GM21526 (cell line): Measurements from ENCODE around the gene IFFO2.
"Not testable (repeated sequence)": the region's sequence is repeated elsewhere in the genome, so short reads cannot be mapped to it uniquely, and the experiment has no call there.

Experiments
- ATAC-seq: cut with Tn5 transposase; IDR thresholded peaks from one replicate; pipeline ENCODE4 v1.9.1; 2021; ENCODE audit warnings: moderate library complexity; ENCODE audit not compliant: unreplicated experiment, low FRiP score

IFFO2 gene

DNA sequence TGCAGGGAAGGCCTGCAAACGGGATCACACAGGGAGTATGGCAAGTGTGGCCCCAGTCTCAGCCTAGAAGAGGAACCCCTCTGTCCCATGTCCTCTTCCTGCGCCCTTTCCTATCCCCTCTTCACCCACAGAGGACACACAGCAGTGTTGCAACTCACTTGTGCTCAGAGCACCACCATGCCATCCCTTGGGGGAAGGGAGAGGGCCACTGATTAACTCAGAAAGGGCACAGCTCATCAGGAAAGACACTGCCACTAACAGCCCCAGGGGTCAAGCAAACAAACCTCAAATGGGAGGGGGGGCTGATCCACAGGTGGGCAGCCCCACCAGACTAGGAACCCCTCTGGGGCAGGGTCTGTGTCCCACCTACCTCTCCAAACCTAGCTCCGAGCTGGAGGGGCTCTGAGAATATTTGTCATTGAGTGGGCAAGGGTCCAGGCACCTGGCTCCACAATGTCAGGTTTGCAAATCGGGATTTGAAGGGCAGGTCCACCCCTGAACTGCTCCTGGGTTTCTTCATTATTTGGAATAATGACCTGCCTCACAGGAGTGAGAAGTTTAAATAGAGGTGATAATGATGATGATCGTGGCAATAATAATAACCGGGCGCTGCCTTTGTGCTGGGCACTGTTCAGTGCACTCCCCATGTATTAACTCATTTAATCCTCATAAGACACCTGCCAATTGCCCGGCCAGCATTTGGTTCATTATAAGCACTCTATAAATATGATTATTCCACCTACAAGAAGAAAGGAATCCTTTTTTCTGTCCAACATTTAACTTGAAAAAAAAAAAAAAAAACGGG, 55.1 kb downstream of the IFFO2 start:
- no peak for ATAC-seq

DNA sequence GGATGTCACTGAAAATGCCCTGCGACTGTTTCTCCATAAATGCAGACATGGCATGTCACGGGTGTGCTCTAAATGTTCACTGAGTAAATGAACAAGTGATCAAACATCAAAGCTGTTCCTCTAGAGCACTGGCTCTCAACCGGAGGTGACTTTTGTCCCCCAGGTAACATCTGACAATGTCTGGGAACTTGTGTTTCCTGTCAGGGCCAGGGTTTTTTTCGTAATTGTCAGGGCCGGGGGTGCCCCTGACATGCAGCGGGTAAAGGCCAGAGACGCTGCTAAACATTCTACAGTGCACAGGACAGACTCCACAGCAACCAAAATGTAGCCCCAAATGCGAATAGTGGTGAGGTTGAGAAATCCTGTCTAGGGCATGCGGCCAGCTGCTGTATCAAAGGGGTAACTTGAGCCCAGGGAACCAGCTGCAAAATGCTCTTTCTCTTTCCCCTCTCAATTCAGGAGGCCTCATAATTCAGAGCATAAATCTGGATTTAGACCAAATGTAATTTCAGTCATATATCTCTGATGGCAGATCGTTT, 56.1 kb downstream of the IFFO2 start:
- ATAC-seq = no peak

DNA sequence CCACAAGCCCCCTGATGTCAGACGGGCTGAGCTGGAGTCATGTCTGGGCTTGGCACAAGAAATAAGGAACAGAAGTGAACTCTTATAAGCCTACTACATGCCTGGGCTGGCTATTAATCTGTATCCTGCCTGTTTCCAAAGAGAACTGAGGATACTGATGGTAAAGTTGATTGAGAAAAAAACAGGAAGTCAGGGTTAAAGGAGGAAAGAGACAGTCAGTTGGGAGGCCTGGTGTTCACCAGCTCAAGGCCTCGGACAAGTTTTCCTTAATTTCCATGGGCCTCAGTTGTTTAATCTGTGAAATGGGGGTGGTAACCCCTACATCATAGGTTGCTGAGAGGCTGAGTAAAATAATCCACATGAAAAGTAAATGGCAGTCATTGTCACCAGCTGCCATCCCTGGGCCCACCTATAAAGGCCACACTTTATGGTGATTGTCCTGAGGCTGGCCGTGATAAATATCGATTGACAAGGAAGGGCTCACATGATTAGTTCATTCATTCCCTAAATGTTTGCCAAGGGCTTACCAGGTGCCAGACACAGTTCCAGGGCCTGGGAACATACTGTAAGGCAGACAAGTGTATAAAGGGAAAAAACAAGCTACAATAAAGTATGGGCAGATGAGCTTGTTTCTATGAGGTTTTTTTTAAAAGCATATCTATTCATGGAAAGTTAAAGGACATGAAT, 57.0 kb downstream of the IFFO2 start:
- ATAC-seq = no peak

DNA sequence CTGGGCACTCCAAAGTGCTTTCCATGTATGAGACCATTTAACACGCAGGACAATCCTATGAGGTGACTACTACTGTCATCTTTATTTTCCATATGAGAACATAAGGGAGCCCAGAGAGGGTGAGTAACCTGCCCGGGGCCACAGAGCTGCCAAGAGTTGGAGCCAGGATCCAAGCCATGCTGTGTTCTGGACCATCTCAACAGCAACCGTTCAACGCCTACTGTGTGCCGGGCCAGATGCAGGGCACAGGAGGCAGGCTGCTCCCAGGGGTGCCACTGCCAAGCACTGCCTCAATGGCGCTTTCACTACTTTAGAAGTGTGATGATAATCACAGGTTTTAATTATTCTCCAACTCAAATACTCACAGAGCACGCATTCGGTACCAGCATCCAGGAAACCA, 57.9 kb downstream of the IFFO2 start:
- no peak for ATAC-seq

DNA sequence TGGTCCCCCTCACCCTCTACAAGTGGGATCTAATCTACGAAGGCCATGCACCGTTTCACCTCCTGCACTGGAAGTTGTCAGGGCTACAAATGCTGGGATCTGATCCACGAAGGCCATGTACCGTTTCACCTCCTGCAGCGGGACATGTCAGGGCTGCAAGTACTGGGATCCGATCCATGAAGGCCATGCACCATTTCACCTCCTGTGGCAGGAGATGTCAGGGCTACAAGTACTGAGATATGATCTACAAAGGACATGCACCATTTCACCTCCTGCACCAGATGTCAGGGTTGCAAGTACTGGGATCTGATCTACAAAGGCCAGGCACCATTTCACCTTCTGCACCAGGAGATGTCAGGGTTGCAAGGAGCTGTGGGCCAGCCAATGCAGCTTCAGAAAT, 61.2 kb downstream of the IFFO2 start:
- ATAC-seq = no peak

DNA sequence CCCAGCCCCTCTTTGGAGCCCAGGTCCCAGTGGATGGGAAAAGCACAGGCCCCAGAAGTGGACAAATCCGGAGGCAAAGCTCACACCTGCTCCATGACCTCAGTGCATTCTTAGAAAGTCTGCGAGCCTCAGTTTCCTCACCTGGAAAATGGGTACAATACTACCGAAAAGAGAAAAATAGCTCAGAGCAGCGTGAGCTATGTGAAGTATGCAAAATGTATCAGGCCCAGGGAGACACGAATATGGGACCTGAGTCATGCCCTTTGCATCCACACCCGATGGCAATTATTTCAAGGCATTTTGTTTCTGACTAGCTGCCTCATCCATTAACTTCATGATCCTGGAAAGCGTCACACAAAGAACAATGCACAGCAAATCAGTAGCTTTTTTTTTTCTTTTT, 63.4 kb downstream of the IFFO2 start:
- ATAC-seq = no peak

DNA sequence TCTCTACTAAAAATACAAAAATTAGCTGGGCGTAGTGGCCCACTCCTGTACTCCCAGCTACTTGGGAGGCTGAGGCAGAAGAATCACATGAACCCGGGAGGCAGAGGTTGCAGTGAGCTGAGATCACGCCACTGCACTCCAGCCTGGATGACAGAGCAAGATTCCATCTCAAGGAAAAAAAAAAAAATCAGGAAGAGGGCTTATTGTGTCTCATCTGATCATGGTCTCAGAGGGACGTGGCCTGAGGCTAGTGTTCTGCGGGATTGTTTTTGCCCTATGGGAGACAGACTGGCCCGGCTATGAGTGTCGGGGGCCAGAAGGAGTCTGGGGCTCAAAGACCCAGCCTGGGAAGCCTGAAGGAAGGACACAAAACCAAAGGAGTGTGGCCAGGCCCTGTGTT, 64.6 kb downstream of the IFFO2 start:
- ATAC-seq = not testable (repeated sequence)

DNA sequence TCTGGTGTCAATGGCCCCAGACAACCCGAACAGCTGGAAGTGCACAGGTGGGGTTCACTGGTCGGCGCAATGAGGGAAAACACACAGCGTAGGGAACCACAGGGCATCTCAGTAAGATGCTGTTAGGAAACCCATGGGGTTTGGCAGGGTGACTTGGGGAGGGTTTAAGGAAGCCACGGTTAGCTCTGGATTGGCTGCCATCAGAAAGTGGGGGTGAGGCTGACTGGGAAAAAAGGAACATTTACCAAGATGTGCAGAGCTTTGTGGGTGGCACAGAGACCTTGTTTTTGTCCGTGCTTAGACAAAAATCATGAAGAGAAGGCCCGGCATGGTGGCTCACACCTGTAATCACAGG, 65.1 kb downstream of the IFFO2 start:
- no peak for ATAC-seq

DNA sequence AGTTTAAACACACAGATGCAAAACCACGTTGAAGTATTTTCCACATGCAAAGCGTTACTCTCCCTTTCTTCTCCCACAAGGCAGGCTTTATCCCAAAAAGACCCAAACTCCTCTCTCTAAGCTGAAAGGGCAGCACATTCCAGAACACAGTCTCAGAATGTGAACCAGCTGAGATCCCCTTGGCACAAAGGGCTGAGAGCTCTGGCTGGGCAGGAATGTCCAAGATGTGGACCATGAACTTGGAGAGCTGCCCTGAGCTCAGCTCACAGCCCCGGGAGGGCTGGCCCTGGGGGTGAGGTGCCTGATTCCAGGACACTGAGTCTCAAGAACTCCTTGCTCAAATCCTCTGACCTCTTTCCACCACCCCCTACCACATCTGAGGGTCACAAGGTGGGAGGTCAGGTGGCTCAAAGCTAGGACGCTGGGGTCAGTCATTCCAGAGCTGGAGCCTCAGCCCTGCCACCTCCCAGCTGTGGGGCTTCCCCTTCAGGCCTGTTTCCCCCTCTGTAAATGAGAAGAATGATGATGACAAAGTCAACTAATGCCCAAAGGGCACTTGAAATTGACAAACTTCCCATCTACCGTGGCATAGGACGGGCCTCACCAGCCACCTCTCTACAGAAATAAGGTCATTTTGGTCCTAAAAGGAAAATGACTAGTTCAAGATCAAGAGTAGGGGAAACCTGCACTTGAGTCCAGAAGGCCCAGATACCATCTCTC, 65.6 kb downstream of the IFFO2 start:
- ATAC-seq = no peak

DNA sequence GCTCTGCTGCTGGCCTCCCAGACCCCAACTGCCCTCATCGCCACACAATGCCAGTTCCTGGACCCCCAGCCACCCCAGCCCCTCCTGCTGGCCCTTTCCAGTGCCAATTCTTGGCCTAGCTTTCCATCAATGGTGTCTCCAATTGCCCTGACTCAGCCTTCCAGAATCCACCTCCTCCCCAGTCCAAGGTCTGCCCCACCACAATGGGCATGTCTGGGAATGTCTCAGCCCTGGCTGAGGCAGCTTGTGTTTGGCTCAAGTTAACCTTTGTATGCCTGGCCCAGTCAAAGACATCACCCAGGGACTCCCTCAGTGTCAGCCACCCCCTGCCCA, 70.5 kb downstream of the IFFO2 start:
- ATAC-seq = no peak

DNA sequence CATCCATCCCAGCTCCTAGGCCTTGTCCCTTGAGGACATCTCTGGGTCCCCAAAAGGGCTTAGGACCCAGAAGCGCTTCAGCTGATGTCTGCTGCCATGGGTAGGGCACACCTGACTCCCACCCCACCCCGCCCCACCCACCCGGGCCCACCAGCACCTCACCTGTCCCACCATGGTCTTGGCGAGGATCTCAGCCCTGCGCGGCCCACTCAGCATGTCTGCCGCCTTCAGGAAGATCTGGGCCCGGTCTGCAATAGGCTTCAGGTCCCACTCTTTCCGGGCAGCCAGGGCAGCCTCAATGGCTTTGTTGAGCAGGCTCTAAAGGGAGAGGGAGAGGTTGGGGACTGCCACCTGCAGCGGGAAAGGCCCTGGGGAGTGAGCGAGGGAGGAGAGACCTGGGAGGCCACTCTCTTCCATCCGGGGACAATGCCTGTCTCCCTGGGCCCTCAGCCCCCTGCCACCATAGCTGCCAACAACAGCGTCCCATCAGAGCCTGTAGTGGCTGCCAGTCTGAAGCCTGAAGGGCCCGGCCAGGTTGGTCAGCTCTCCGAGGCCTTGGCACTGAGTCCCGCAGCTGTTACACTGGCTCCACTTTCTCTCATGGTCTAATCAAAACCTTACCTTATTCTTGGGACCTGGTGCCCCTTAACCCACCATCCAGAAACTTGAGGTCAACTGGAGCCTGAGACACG, 71.0 kb downstream of the IFFO2 start:
- no peak for ATAC-seq

DNA sequence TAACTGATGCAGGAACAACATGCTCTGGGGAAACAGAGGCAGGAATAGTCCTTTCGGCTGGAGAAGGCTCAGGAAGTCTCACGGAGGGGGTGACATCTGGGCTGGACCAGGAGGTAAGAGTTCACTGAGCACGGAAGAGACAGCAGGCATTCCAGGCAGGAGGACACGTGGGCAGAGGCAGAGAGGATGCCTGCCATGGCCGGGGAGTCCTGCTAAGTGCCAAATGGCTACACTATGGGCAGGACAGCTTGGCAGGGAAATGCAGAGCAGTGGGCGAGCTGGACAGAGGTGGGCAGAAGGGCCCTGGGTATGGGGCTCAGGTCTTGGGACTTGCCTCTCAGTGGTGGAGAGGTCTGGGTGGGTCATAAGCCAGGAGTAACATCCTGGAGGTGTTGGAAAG, 71.7 kb downstream of the IFFO2 start:
- ATAC-seq = no peak

DNA sequence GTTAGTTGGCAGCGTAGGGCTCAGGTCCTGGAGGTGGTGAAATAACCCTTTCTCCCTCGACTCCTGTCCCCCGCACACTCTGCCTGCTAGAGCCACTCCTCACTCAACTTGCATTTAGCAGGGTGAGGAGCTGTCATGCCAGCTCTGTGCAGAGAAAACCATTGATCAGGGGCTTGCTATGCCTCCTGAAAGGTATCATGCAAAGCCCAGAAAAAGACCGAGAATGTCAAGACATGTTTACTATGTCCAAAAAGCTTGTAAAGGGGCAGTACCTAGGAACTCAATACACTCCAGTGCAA, 72.1 kb downstream of the IFFO2 start:
- no peak for ATAC-seq

DNA sequence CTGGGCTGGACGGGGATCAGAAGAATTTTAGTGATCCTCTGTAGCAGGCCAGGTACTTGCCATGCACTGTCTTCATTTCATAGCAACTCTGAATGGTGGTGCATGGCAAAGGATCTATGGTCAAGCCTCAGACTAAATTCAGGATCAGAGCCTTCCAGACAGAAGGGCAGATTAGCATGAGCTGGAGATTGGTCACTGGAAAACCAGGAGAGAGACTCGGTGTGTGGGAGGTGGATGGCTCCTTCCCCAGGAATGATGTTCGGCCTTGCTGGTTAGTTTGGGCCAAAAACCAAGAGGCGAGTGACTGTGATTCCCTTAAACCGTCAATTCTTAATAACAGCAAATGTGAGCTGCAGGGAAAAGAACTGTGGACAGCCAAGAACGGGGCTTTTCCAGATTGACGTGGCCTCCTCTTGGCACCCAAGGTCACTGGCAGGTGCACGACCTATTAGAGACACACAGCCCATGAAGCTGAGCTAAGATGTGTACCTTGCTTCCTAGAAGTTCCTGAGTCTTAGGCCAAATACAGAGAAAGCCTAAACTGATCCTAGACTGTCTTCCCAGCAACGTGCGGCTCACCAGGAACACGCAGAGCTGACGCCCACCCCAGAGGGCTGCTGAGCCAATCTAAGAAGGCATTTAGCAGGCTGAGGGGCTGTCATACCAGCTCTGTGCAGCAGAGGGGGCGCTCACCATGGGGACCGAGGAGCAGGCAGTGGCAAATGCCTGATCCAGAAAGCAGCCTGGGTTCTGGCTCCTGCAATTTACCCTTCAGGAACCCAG, 72.6 kb downstream of the IFFO2 start:
- no peak for ATAC-seq

DNA sequence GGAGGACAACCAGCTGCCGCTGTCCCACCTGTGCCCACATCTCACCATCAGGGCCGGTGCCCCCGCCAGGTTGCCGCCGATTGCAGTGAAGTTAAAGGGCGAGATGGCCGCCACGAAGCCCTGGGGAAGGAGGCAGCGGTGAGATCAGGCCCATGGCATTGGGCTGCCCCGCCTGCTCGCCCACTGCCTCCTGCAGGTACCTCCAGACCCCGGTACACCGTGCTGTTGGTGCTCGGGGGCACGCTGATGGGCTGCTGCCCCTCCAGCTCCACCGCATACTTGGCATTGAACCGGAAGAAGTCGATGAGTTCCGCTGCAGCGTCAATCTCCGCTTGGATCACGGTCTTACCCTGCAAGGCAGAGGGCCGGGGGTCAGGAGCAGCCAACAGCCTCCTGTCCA, 73.4 kb downstream of the IFFO2 start:
- ATAC-seq = no peak

DNA sequence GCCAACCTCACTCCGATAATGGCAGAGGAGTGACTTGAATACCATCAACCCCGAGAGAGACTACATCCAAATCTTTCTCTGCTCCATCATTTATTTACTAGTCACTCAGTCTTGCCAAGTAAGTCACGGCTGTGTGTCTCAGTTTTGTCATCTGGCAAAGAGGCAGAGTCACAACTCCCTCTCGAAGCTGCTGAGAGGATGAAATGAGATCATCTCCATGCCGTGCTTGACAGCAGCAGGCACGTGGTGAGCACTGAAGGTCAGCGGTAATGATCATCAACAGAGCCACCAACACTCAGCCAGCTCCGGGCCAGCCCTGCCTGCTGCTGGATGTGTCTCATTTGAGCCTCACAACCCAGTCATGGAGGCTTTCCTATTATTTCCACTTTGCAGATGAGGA, 74.0 kb downstream of the IFFO2 start:
- no peak for ATAC-seq

DNA sequence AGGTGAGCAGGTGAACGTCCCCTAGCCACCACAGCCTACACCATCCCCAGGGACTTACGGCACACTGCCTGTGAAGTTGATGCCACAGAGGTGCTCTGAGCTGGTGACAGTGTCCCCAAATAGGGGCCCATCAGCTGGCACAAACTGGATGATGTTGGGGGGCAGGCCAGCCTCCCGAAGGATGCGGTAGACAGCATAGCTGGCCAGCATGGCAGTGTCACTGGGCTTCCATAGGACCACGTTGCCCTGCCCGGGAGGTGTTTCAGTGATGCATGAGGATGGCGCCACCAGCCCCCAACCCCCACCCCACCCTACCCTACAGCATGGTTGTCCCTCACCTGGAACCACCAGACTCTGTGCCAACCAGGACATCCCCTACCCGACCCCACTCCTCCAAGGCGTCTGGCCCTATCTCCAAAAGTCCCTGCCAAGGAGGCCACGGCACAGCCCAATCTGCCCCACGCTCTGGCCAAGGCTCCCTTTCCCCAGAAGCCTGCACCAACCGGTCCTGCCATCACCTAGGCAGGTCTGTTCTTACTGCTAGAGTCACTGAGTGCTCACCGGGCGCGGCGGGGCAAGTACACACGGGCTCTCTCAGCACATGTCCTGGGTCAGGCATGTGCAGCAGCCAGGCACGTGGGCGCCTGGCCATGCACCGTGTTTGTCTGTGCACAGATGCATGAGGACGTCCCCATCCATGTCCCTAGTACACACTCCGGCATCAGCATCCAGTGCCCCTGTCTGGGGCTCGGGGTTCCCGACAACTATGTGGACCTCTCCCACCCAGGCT, 74.6 kb downstream of the IFFO2 start:
- no peak for ATAC-seq

DNA sequence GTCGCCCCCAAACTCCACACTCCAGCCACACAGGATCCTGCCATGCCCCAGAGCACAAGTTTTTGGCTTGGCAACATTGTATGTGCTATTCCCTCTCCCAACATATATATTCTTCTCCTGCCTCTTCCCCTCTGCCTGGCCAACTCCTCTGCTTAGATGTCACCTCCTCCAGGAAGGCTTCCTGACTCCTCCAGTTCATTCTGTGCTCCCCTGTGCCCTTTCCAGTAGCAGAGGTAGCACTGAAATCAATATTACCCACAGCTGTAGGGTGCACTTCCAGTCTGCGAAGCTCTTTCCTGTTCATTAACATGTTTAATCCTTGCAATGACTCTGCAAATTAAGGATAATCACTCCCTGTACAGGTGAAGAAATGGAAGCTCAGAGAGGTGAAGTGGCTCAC, 75.3 kb downstream of the IFFO2 start:
- no peak for ATAC-seq

DNA sequence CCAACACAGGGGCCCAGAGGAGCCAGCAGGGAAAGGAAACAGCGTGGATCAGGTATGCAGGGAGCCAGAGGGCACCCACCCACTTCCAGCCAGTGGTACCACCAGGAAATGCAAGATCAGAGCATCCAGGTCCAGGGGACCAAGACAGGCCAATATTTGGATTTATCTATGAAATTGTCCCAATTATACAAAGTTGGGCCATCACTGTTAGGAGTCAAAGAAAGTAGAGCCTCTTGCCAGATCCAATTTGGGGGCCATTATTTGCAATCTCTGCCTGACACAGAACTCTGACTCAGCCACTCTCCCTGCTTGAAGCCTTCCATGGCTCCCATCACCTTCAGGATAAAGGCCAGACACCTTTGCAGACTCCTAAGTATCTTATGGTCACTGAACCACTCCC, 75.9 kb downstream of the IFFO2 start:
- no peak for ATAC-seq
